Panc1 (cell line): Measurements from ENCODE around the gene SLC45A1. TPM values are rescaled to one million over a fixed set of nuclear protein-coding genes. Genes with fewer than 3 reads are reported as not detected.

Experiments
- ATAC-seq: fragments of 200-7000 bp; cut with Tn5 transposase; 2 replicates; pipeline ENCODE4 v1.9.1; 2020; ENCODE audit warnings: mild to moderate bottlenecking, moderate library complexity
- BruUV-seq: library from RNA; stranded (reverse); fragments of 400-500 nt; replicated peaks from 2 replicates; lab custom pipeline; 2021; lab: Mats Ljungman, UMichigan
- CTCF ChIA-PET: fragments of 300-600 bp; sonication (Branson Sonifier 250); formaldehyde crosslinking; loops from one replicate; lab custom pipeline; 2022; ENCODE audit warnings: antibody characterized with exemption; lab: Charles Lee
- POLR2A ChIA-PET: fragments of 300-600 bp; sonication (Branson Sonifier 250); formaldehyde crosslinking; loops from one replicate; lab custom pipeline; 2022; ENCODE audit warnings: antibody characterized with exemption; lab: Charles Lee
- DNase-seq: peaks from one replicate; pipeline ENCODE4 v3.0.0-alpha.2; 2010; ENCODE audit warnings: low read depth, low spot score
- H3K27ac ChIP-seq: 2 replicates; pipeline ENCODE4 v1.5.1; 2011; ENCODE audit warnings: mild to moderate bottlenecking, low read length, inconsistent platforms
- H3K27me3 ChIP-seq: fragments of 200-500 bp; sonication (Bioruptor generic); 2 replicates; pipeline ENCODE4 v1.6.0; 2014; ENCODE audit warnings: low read length, inconsistent platforms; ENCODE audit not compliant: control insufficient read depth, insufficient read depth
- H3K36me3 ChIP-seq: fragments of 200-500 bp; sonication (Bioruptor generic); 2 replicates; pipeline ENCODE4 v1.5.1; 2014; ENCODE audit warnings: inconsistent platforms, mild to moderate bottlenecking, low read length, moderate library complexity; ENCODE audit not compliant: control insufficient read depth, insufficient read depth
- H3K4me1 ChIP-seq: 2 replicates; pipeline ENCODE4 v1.5.1; 2011; ENCODE audit warnings: inconsistent platforms, mild to moderate bottlenecking, low read length, moderate library complexity; ENCODE audit not compliant: control insufficient read depth, insufficient read depth
- H3K4me3 ChIP-seq, 2 experiments: 2 replicates each; pipeline ENCODE4 v1.5.1; 2011 to 2012; ENCODE audit warnings: low read depth in 2 of 2, low read length in 2 of 2, mild to moderate bottlenecking in 2 of 2, inconsistent platforms in 1 of 2, moderate library complexity in 1 of 2
- H3K9me3 ChIP-seq: fragments of 200-500 bp; sonication (Bioruptor generic); 2 replicates; pipeline ENCODE4 v1.5.1; 2014; ENCODE audit warnings: low read depth, mild to moderate bottlenecking, inconsistent platforms, low read length, moderate library complexity; ENCODE audit not compliant: control insufficient read depth, insufficient read depth
- CTCF ChIP-seq: fragments of 450-650 bp; IDR thresholded peaks from 2 replicates; pipeline ENCODE4 v1.5.1; 2017; ENCODE audit warnings: mild to moderate bottlenecking
- POLR2AphosphoS5 ChIP-seq: IDR thresholded peaks from 2 replicates; pipeline ENCODE4 v1.6.1; 2012; ENCODE audit warnings: mild to moderate bottlenecking, low read depth, low read length, moderate library complexity
- REST ChIP-seq, 2 experiments: IDR thresholded peaks; 2 replicates each; pipeline ENCODE4 v1.6.1; 2011 to 2012; ENCODE audit warnings: low read depth in 2 of 2, control low read depth in 1 of 2, low read length in 1 of 2, mild to moderate bottlenecking in 1 of 2, moderate library complexity in 1 of 2; ENCODE audit not compliant: insufficient read depth in 1 of 2
- SIN3A ChIP-seq: IDR thresholded peaks from 2 replicates; pipeline ENCODE4 v1.6.1; 2012; ENCODE audit warnings: low read depth, mild to moderate bottlenecking, low read length, moderate library complexity, borderline replicate concordance; ENCODE audit not compliant: insufficient read depth
- TCF7L2 ChIP-seq: IDR thresholded peaks from 2 replicates; pipeline ENCODE4 v1.6.1; 2011; ENCODE audit warnings: mild to moderate bottlenecking, low read depth, low read length, inconsistent platforms
- in situ Hi-C: cut with HindIII; loops from 2 replicates; pipeline ENCODE4 v1.10.0; 2016; ENCODE audit warnings: low sequenced_read_pairs, low pct_unique_long_range_greater_than_20kb
- intact Hi-C: fragments of 100-400 bp; cut with micrococcal nuclease; formaldehyde crosslinking; loops from one replicate; pipeline ENCODE4 v1.10.0; 2022; ENCODE audit not compliant: unreplicated experiment
- total RNA-seq: library from RNA; stranded (reverse); gene quantifications from one replicate; pipeline ENCODE4 v1.2.1, GENCODE V29; 2021; ENCODE audit not compliant: unreplicated experiment

The SLC45A1 gene
- total RNA-seq, 1 experiment from 2014 or later: 11.3 TPM

- H3K27ac ChIP-seq: no peak overlapping the region
- CTCF ChIA-PET: no interaction called here
- H3K4me1 ChIP-seq: peaks cover 2% of the 10 kb centered on the region
- H3K27me3 ChIP-seq: no peaks in the 10 kb centered on the region
- intact Hi-C loops (no loop called here), in situ Hi-C loops (no loop called here)
- H3K9me3 ChIP-seq: no peaks in the 10 kb centered on the region
- POLR2A ChIA-PET: interaction anchor here (0.7 kb wide), 1 partner anchor 400 kb away, joined by 3 read pairs; no protein-coding TSS in a partner anchor
- no TSS peak for BruUV-seq
- DNase-seq (no peak), ATAC-seq (no peak)
- H3K36me3 ChIP-seq: no peaks in the 10 kb centered on the region
- no peak overlapping the region for H3K4me3 ChIP-seq
- TF ChIP-seq TCF7L2 (no peak), REST (IDR thresholded peaks at IDR 0.05; ENCODE audit: insufficient read depth in 1 of 2, low read depth in 2 of 2, low read length in 1 of 2) (no peak), CTCF (no peak), SIN3A (no peak), POLR2AphosphoS5 (no peak)
These were observed 20.0 kb downstream of the SLC45A1 start for GRCh38 chr1:8337776-8338525.

- Histone ChIP-seq H3K27me3 (no peaks in the 10 kb centered on the region), H3K9me3 (no peaks in the 10 kb centered on the region), H3K36me3 (no peaks in the 10 kb centered on the region), H3K27ac (no peak overlapping the region), H3K4me1 (peaks cover 8% of the 10 kb centered on the region), H3K4me3 (no peak overlapping the region)
- DNase-seq: no peak
- intact Hi-C loops: no loop called here
- TF ChIP-seq SIN3A (no peak), CTCF (no peak), POLR2AphosphoS5 (no peak), TCF7L2 (no peak), REST (IDR thresholded peaks at IDR 0.05; ENCODE audit: insufficient read depth in 1 of 2, low read depth in 2 of 2, low read length in 1 of 2) (no peak)
- no peak for ATAC-seq
- no TSS peak for BruUV-seq
- POLR2A ChIA-PET: no interaction called here
- in situ Hi-C loops: no loop called here
- CTCF ChIA-PET: no interaction called here
These were observed 20.8 kb downstream of the SLC45A1 start for GRCh38 chr1:8338526-8339202.
